IMR-90 (cell line): ENCODE results near the gene LTB4R.

ENCODE experiments used
- BHLHE40 ChIP-seq: fragments of 150-350 bp; IDR thresholded peaks from 2 replicates; pipeline ENCODE4 v1.6.1; 2016; ENCODE audit warnings: mild to moderate bottlenecking, low read depth, low read length
- CEBPB ChIP-seq: IDR thresholded peaks from 2 replicates; pipeline ENCODE4 v1.6.1; 2012; ENCODE audit warnings: low read depth, low read length, improper control_type of control experiment
- CTCF ChIP-seq: conservative IDR thresholded peaks from 2 replicates; pipeline ENCODE4 v1.5.1; 2012; ENCODE audit warnings: mild to moderate bottlenecking, low read depth, low read length, improper control_type of control experiment
- POLR2A ChIP-seq: IDR thresholded peaks from 2 replicates; pipeline ENCODE4 v1.6.1; 2012; ENCODE audit warnings: mild to moderate bottlenecking, low read depth, low read length
- SMC3 ChIP-seq: fragments of 150-350 bp; IDR thresholded peaks from 2 replicates; pipeline ENCODE4 v1.6.1; 2016; ENCODE audit warnings: low read depth, mild to moderate bottlenecking, antibody characterized with exemption, low read length, moderate library complexity

DNA sequence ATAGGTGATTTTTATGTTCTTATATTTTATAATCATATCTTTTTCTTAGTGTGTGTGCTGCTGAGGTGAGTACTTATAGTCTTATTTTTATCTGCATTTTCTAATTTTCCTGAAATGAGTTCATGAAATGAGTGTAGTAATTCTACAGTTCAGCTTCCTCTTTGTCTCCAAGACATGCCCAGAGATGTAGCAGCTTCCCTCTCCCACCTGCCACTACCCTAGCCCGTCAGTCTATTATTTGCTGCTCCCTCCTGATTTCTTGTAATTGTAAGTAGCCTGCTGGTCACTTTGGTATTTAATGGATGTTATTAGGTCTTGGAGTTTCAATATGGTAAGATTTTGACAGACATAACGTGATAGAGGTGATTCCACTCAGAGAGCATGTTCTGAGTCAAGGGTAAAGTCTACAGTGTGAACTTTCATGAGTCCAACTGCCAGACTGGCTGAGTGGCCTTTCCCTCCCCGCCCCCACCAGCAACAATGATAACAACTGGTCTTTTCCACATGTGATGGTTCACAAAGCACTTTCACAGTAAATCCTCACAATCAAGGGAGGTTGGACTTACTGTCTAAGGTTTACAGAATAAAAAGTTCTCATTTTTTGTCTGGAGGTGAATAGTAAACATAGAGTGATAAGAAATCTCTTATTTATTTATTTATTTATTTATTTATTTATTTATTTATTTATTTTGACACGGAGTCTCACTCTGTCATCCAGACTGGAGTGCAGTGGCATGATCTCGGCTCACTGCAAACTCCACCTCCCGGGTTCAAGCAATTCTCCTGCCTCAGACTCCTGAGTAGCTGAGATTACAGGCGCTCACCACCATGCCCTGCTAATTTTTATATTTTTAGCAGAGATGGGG lies 32.7 kb downstream of the LTB4R start:
- no peak for TF ChIP-seq CTCF
- TF ChIP-seq BHLHE40, result no peak
- no peak for TF ChIP-seq CEBPB
- TF ChIP-seq POLR2A, result no peak
- no peak for TF ChIP-seq SMC3
